HCT116 (cell line): ENCODE data around the gene CAPN9. TPM values are rescaled to one million over a fixed set of nuclear protein-coding genes. Genes with fewer than 3 reads are reported as not detected.

Source experiments
- ATAC-seq: fragments of 200-7000 bp; cut with Tn5 transposase; 2 replicates; pipeline ENCODE4 v1.9.1; 2020; ENCODE audit warnings: mild to moderate bottlenecking, moderate library complexity
- BruUV-seq: library from RNA; stranded (reverse); fragments of 400-500 nt; replicated peaks from 2 replicates; lab custom pipeline; 2021; lab: Mats Ljungman, UMichigan
- CTCF ChIA-PET: fragments of 300-600 bp; sonication (Branson Sonifier 250); formaldehyde crosslinking; loops from one replicate; lab custom pipeline; 2021; ENCODE audit warnings: antibody characterized with exemption; lab: Charles Lee
- POLR2A ChIA-PET: fragments of 300-600, 350-600 bp; sonication (Branson Sonifier 250); formaldehyde crosslinking; loops from one replicate; lab custom pipeline; 2021; ENCODE audit warnings: antibody characterized with exemption; lab: Charles Lee
- RAD21 ChIA-PET, 2 experiments: fragments of 300-600 bp; sonication (Branson Sonifier 250); formaldehyde crosslinking; loops; one replicate each; lab custom pipeline; 2023; ENCODE audit warnings: low total read pairs in 2 of 2; ENCODE audit not compliant: uncharacterized antibody in 2 of 2, unreplicated experiment in 2 of 2, low non-redundant PET in 1 of 2; lab: Charles Lee
- DNase-seq: peaks from one replicate; pipeline ENCODE4 v3.0.0-alpha.2; 2010; ENCODE audit warnings: low read depth, low spot score
- H2AFZ ChIP-seq: fragments of 200-600 bp; shearing (Covaris generic), sonication (generic); 2 replicates; pipeline ENCODE4 v1.6.1; 2017; ENCODE audit warnings: low read depth, mixed run types, mixed read lengths, antibody characterized with exemption, low read length; ENCODE audit not compliant: poor library complexity, severe bottlenecking
- H3K27ac ChIP-seq: 2 replicates; pipeline ENCODE4 v1.5.1; 2012; ENCODE audit warnings: low read depth, low read length
- H3K27me3 ChIP-seq: fragments of 200-600 bp; sonication (generic); 2 replicates; pipeline ENCODE4 v1.6.1; 2016; ENCODE audit warnings: mixed run types, low read length, mixed read lengths; ENCODE audit not compliant: insufficient read depth
- H3K36me3 ChIP-seq, 2 experiments: fragments of 200-500 bp in 1 of 2; fragments of 200-600 bp in 1 of 2; sonication (Bioruptor generic) in 1 of 2; sonication (generic) in 1 of 2; 2 replicates each; pipeline versions ENCODE4 v1.5.1 to v1.6.1; 2014 to 2016; ENCODE audit warnings: low read length in 2 of 2, inconsistent platforms in 1 of 2, mixed read lengths in 1 of 2, mixed run types in 1 of 2; ENCODE audit not compliant: insufficient read depth in 2 of 2, control insufficient read depth in 1 of 2
- H3K4me1 ChIP-seq, 2 experiments: fragments of 200-600 bp in 1 of 2; sonication (generic) in 1 of 2; 2 replicates each; pipeline versions ENCODE4 v1.5.1 to v1.6.1; 2012 to 2017; ENCODE audit warnings: low read length in 2 of 2, inconsistent platforms in 1 of 2, mild to moderate bottlenecking in 1 of 2, mixed read lengths in 1 of 2, mixed run types in 1 of 2, moderate library complexity in 1 of 2; ENCODE audit not compliant: insufficient read depth in 2 of 2, control insufficient read depth in 1 of 2
- H3K4me2 ChIP-seq: fragments of 200-600 bp; sonication (generic); 2 replicates; pipeline ENCODE4 v1.6.1; 2017; ENCODE audit warnings: mixed run types, low read length, mixed read lengths
- H3K4me3 ChIP-seq, 2 experiments: fragments of 200-600 bp in 1 of 2; sonication (generic) in 1 of 2; replicated peaks in 1 of 2; 2 replicates each; pipeline ENCODE4 v1.5.1; 2011 to 2016; ENCODE audit warnings: low read length in 2 of 2, control low read depth in 1 of 2, low read depth in 1 of 2, mild to moderate bottlenecking in 1 of 2, mixed read lengths in 1 of 2, mixed run types in 1 of 2
- H3K79me2 ChIP-seq: fragments of 200-600 bp; sonication (generic); 2 replicates; pipeline ENCODE4 v1.6.1; 2017; ENCODE audit warnings: mild to moderate bottlenecking, mixed run types, low read length, moderate library complexity, mixed read lengths; ENCODE audit not compliant: insufficient read depth
- H3K9ac ChIP-seq: fragments of 200-600 bp; sonication (generic); 2 replicates; pipeline ENCODE4 v1.6.1; 2016; ENCODE audit warnings: low read length, mixed read lengths
- H3K9me2 ChIP-seq: fragments of 200-600 bp; sonication (generic), shearing (Covaris generic); 2 replicates; pipeline ENCODE4 v1.6.1; 2017; ENCODE audit warnings: mixed run types, mild to moderate bottlenecking, moderate library complexity; ENCODE audit not compliant: insufficient read depth
- H3K9me3 ChIP-seq, 2 experiments: fragments of 200-500 bp in 1 of 2; fragments of 200-600 bp in 1 of 2; sonication (Bioruptor generic) in 1 of 2; sonication (generic) in 1 of 2; 2 replicates each; pipeline ENCODE4 v1.6.1; 2014 to 2017; ENCODE audit warnings: low read length in 2 of 2, mixed read lengths in 2 of 2, inconsistent platforms in 1 of 2, low read depth in 1 of 2, mild to moderate bottlenecking in 1 of 2, mixed run types in 1 of 2, moderate library complexity in 1 of 2; ENCODE audit not compliant: control insufficient read depth in 1 of 2, insufficient read depth in 1 of 2
- H4K20me1 ChIP-seq: fragments of 200-600 bp; sonication (generic), shearing (Covaris generic); 2 replicates; pipeline ENCODE4 v1.6.1; 2017; ENCODE audit warnings: mixed run types, mild to moderate bottlenecking, moderate library complexity; ENCODE audit not compliant: insufficient read depth
- CBX3 ChIP-seq: IDR thresholded peaks from 2 replicates; pipeline ENCODE4 v1.6.1; 2012; ENCODE audit warnings: low read depth
- EGR1 ChIP-seq: IDR thresholded peaks from 2 replicates; pipeline ENCODE4 v1.6.1; 2012; ENCODE audit warnings: low read depth
- EZH2 ChIP-seq: fragments of 200-600 bp; sonication (generic); IDR thresholded peaks from 2 replicates; pipeline ENCODE4 v1.6.1; 2017; ENCODE audit warnings: antibody characterized with exemption, mixed run types
- EZH2phosphoT487 ChIP-seq: fragments of 200-600 bp; IDR thresholded peaks from 2 replicates; pipeline ENCODE4 v1.6.1; 2018; ENCODE audit warnings: antibody characterized with exemption, borderline replicate concordance
- JUND ChIP-seq: IDR thresholded peaks from 2 replicates; pipeline ENCODE4 v1.6.1; 2012
- POLR2AphosphoS5 ChIP-seq: IDR thresholded peaks from 2 replicates; pipeline ENCODE4 v1.6.1; 2011; ENCODE audit warnings: mild to moderate bottlenecking, low read depth, low read length, moderate library complexity
- RAD21 ChIP-seq: IDR thresholded peaks from 2 replicates; pipeline ENCODE4 v1.6.1; 2012; ENCODE audit warnings: low read depth, mild to moderate bottlenecking
- ZNF274 ChIP-seq: fragments of 200-500 bp; sonication (Bioruptor generic); IDR thresholded peaks from 2 replicates; pipeline ENCODE4 v1.6.1; 2014; ENCODE audit warnings: mild to moderate bottlenecking, low read depth, low read length, inconsistent platforms
- intact Hi-C: fragments of 100-400 bp; cut with micrococcal nuclease; formaldehyde crosslinking; loops from 2 replicates; pipeline ENCODE4 v1.10.0; 2022
- total RNA-seq: library from RNA; stranded (reverse); gene quantifications from one replicate; pipeline ENCODE4 v1.2.1, GENCODE V29; 2021; ENCODE audit not compliant: unreplicated experiment
- TF ChIP-seq, protein P1 (sequence below): IDR thresholded peaks from 2 replicates; pipeline ENCODE4 v1.6.1; 2012; ENCODE audit warnings: low read depth

CAPN9 gene
- total RNA-seq, 1 experiment from 2014 or later, result not detected

DNA sequence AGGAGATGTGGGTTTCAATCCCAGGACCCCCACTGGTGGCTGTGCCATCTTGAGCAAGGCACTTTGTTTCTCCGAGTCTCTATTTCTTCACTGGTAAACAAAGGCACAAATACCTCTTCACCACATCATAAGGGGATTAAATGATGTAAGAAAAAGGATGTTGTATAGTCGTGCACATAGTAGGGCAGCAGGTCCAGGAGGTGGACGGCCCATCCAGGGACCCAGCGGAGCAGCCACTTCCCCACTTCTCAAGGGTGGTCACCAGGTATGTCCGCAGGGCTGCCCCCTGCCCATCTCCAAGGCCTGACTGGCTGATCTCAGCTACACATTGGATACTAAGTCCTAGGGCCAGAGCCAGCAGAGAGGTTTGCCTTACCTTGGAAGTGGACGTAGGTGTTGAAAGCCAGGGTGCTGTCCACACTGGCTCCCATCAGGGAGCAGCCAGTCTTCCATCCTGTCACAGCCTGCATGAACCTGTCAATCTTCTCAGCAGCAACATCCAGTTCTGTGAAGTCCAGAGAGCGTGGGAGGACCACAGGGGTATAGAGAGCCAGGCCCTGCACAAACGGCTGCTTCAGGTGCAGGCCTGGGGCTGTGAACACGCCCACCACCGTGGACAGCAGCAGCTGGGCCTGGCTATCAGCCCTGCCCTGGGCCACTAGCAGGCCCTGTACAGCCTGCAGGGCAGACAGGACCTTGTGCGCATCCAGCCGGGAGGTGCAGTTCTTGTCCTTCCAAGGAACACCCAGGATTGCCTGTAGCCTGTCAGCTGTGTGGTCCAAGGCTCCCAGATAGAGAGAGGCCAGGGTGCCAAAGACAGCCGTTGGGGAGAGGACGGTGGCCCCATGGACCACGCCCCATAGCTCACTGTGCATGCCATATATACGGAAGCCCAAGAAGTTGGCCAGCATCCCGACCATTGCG is 37.3 kb upstream of the CAPN9 start:
- CTCF ChIA-PET, result no interaction called here
- POLR2A ChIA-PET, result no interaction called here

More for the DNA sequence above, 37.3 kb upstream of the CAPN9 start:
- Histone ChIP-seq H3K9me3 (no peaks in the 10 kb centered on the region), H3K9me2 (no peaks in the 10 kb centered on the region), H3K4me1 (no peaks in the 10 kb centered on the region), H3K27ac (no peak overlapping the region), H4K20me1 (no peaks in the 10 kb centered on the region), H3K9ac (no peak overlapping the region), H3K79me2 (no peaks in the 10 kb centered on the region), H3K36me3 (no peaks in the 10 kb centered on the region), H3K4me2 (no peak overlapping the region), H3K27me3 (no peaks in the 10 kb centered on the region), H2AFZ (no peak overlapping the region), H3K4me3 (no peak overlapping the region)
- no TSS peak for BruUV-seq
- intact Hi-C loops, result no loop called here
- no peak for ATAC-seq
- RAD21 ChIA-PET, result no interaction called here
- no peak for DNase-seq
- TF ChIP-seq POLR2AphosphoS5 (no peak), EGR1 (no peak), RAD21 (no peak), ZNF274 (no peak), EZH2 (no peak), CBX3 (no peak), EZH2phosphoT487 (no peak), JUND (no peak)
- TF ChIP-seq, protein P1, sequence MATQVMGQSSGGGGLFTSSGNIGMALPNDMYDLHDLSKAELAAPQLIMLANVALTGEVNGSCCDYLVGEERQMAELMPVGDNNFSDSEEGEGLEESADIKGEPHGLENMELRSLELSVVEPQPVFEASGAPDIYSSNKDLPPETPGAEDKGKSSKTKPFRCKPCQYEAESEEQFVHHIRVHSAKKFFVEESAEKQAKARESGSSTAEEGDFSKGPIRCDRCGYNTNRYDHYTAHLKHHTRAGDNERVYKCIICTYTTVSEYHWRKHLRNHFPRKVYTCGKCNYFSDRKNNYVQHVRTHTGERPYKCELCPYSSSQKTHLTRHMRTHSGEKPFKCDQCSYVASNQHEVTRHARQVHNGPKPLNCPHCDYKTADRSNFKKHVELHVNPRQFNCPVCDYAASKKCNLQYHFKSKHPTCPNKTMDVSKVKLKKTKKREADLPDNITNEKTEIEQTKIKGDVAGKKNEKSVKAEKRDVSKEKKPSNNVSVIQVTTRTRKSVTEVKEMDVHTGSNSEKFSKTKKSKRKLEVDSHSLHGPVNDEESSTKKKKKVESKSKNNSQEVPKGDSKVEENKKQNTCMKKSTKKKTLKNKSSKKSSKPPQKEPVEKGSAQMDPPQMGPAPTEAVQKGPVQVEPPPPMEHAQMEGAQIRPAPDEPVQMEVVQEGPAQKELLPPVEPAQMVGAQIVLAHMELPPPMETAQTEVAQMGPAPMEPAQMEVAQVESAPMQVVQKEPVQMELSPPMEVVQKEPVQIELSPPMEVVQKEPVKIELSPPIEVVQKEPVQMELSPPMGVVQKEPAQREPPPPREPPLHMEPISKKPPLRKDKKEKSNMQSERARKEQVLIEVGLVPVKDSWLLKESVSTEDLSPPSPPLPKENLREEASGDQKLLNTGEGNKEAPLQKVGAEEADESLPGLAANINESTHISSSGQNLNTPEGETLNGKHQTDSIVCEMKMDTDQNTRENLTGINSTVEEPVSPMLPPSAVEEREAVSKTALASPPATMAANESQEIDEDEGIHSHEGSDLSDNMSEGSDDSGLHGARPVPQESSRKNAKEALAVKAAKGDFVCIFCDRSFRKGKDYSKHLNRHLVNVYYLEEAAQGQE, result no peak
